HepG2 (cell line): ENCODE measurements around the gene SLC16A7. TPM values are rescaled to one million over a fixed set of nuclear protein-coding genes. Genes with fewer than 3 reads are reported as not detected.

Experiments
- ATAC-seq: fragments of 200-7000 bp; cut with Tn5 transposase; 3 replicates; pipeline ENCODE4 v1.9.1; 2020; ENCODE audit warnings: mild to moderate bottlenecking, moderate library complexity
- BruUV-seq: library from RNA; stranded (reverse); fragments of 400-500 nt; replicated peaks from 2 replicates; lab custom pipeline; 2021; lab: Mats Ljungman, UMichigan
- CTCF ChIA-PET: fragments of 300-600 bp; formaldehyde crosslinking; extraction: SDS; loops from one replicate; lab custom pipeline; 2021; ENCODE audit warnings: low total read pairs, inconsistent platforms, low intra/inter-chr PET ratio; lab: Yijun Ruan, JAX
- POLR2A ChIA-PET: fragments of 350-600 bp; sonication (Branson Sonifier 250); formaldehyde crosslinking; loops from one replicate; lab custom pipeline; 2020; ENCODE audit warnings: antibody characterized with exemption, inconsistent platforms; lab: Yijun Ruan, JAX
- DNase-seq: peaks from one replicate; pipeline ENCODE4 v3.0.0-alpha.2; 2015; ENCODE audit warnings: low spot score
- FAIRE-seq: peaks from 3 replicates; lab custom pipeline; 2011; peaks lifted over from hg19 to GRCh38; lab: Jason Lieb, UNC
- H2AFZ ChIP-seq: one replicate; pipeline ENCODE4 v1.6.1; 2011; ENCODE audit warnings: low read length, inconsistent platforms
- H3K27ac ChIP-seq: fragments of 300-600 bp; 3 replicates; pipeline ENCODE4 v1.8.0; 2011; ENCODE audit warnings: mixed run types, mild to moderate bottlenecking, mixed read lengths, low read length, inconsistent platforms; ENCODE audit not compliant: insufficient read depth; ENCODE audit errors: extremely low read length
- H3K27me3 ChIP-seq, 2 experiments: fragments of 200-600 bp in 1 of 2; 2 replicates in 1 of 2; 3 replicates in 1 of 2; pipeline versions ENCODE4 v1.6.0 to v1.8.0; 2011; ENCODE audit warnings: low read length in 2 of 2, mild to moderate bottlenecking in 2 of 2, moderate library complexity in 2 of 2, inconsistent platforms in 1 of 2; ENCODE audit not compliant: insufficient read depth in 2 of 2, control insufficient read depth in 1 of 2
- H3K36me3 ChIP-seq, 2 experiments: fragments of 200-600 bp in 1 of 2; replicated peaks in 1 of 2; 2 replicates in 1 of 2; 3 replicates in 1 of 2; pipeline versions ENCODE4 v1.5.1 to v1.8.0; 2011; ENCODE audit warnings: low read length in 2 of 2, inconsistent platforms in 1 of 2; ENCODE audit not compliant: insufficient read depth in 2 of 2, control insufficient read depth in 1 of 2
- H3K4me1 ChIP-seq: 2 replicates; pipeline ENCODE4 v1.5.1; 2012; ENCODE audit warnings: low read length, inconsistent platforms; ENCODE audit not compliant: insufficient read depth
- H3K4me2 ChIP-seq: 2 replicates; pipeline ENCODE4 v1.6.0; 2011; ENCODE audit warnings: low read depth, low read length, inconsistent platforms
- H3K4me3 ChIP-seq, 3 experiments: fragments of 200-600 bp in 1 of 3; sonication (generic), shearing (Covaris generic) in 1 of 3; replicated peaks in 1 of 3; 2 replicates each; pipeline ENCODE4 v1.5.1; 2011 to 2016; ENCODE audit warnings: low read length in 3 of 3, inconsistent platforms in 2 of 3, low read depth in 2 of 3, mild to moderate bottlenecking in 2 of 3, control low read depth in 1 of 3, mixed read lengths in 1 of 3; ENCODE audit not compliant: insufficient read depth in 1 of 3
- H3K79me2 ChIP-seq: one replicate; pipeline ENCODE4 v1.6.1; 2011; ENCODE audit warnings: low read length, inconsistent platforms; ENCODE audit not compliant: insufficient read depth
- H3K9ac ChIP-seq: 2 replicates; pipeline ENCODE4 v1.6.0; 2011; ENCODE audit warnings: mild to moderate bottlenecking, low read depth, low read length, inconsistent platforms; ENCODE audit not compliant: insufficient read depth
- H3K9me3 ChIP-seq: 2 replicates; pipeline ENCODE4 v1.5.1; 2012; ENCODE audit warnings: mild to moderate bottlenecking, low read length
- H4K20me1 ChIP-seq: 2 replicates; pipeline ENCODE4 v1.6.0; 2011; ENCODE audit warnings: inconsistent platforms, mild to moderate bottlenecking, low read length, moderate library complexity; ENCODE audit not compliant: insufficient read depth
- CC2D1A ChIP-seq: sonication (generic); formaldehyde crosslinking; IDR thresholded peaks from 2 replicates; pipeline ENCODE4 v1.8.1; 2023; ENCODE audit warnings: mild to moderate bottlenecking, missing genetic modification reagents
- CHCHD3 ChIP-seq: sonication (generic); formaldehyde crosslinking; IDR thresholded peaks from 2 replicates; pipeline ENCODE4 v1.8.0; 2022; ENCODE audit warnings: mild to moderate bottlenecking, missing genetic modification reagents, moderate library complexity
- EHMT2 ChIP-seq: fragments of 200-600 bp; sonication (generic); IDR thresholded peaks from 2 replicates; pipeline ENCODE4 v1.7.0; 2017; ENCODE audit warnings: antibody characterized with exemption, low read depth, low read length, borderline replicate concordance
- HIVEP1 ChIP-seq: sonication (generic); formaldehyde crosslinking; IDR thresholded peaks from 2 replicates; pipeline ENCODE4 v1.4.0; 2020; ENCODE audit warnings: mild to moderate bottlenecking, missing genetic modification reagents
- MAFK ChIP-seq, 2 experiments: IDR thresholded peaks in 1 of 2; conservative IDR thresholded peaks in 1 of 2; 2 replicates each; pipeline ENCODE4 v1.6.1; 2011; ENCODE audit warnings: improper control_type of control experiment in 2 of 2, low read length in 2 of 2
- PHF20 ChIP-seq: sonication (generic); formaldehyde crosslinking; IDR thresholded peaks from 2 replicates; pipeline ENCODE4 v1.5.0; 2020; ENCODE audit warnings: mild to moderate bottlenecking, missing genetic modification reagents
- ZNF17 ChIP-seq: sonication (generic); formaldehyde crosslinking; IDR thresholded peaks from 2 replicates; pipeline ENCODE4 v1.5.0; 2020; ENCODE audit warnings: mild to moderate bottlenecking, missing genetic modification reagents
- WGBS: methylation state at CpG from one replicate; pipeline ENCODE4 v1.1.6; 2017; ENCODE audit warnings: low lambda C conversion rate; 5-methylcytosine and 5-hydroxymethylcytosine counted together
- in situ Hi-C: cut with HindIII; loops from 2 replicates; pipeline ENCODE4 v1.10.0; 2017; ENCODE audit warnings: low pct_unique_long_range_greater_than_20kb; ENCODE audit not compliant: extremely low pct_ligation_motif_present
- intact Hi-C: fragments of 100-400 bp; cut with micrococcal nuclease; formaldehyde crosslinking; loops from one replicate; pipeline ENCODE4 v1.10.0; 2022; ENCODE audit not compliant: unreplicated experiment
- polyA plus RNA-seq, 8 experiments: library from polyadenylated mRNA; depleted of rRNA in 3 of 8; stranded (reverse) in 7 of 8; unstranded in 1 of 8; fragments of >200 nt; fragmentation: Illumina TruSeq in 4 of 8; extraction: Trizol in 4 of 8; gene quantifications; 2 replicates each; pipeline versions ENCODE4 v1.2.1 to v1.2.3, GENCODE V29; 2011 to 2016; ENCODE audit warnings: low read depth in 4 of 8, missing spikeins in 1 of 8, mixed read lengths in 1 of 8; ENCODE audit not compliant: insufficient read depth in 1 of 8
- total RNA-seq, 5 experiments: library from RNA; depleted of rRNA; stranded (reverse); fragments of >200 nt; fragmentation: Illumina TruSeq; extraction: Trizol; gene quantifications; 2 replicates each; pipeline ENCODE4 v1.2.3, GENCODE V29; 2016; ENCODE audit warnings: low read depth in 1 of 5
- TF ChIP-seq, protein P1 (sequence below): sonication (generic); formaldehyde crosslinking; conservative IDR thresholded peaks from 2 replicates; pipeline ENCODE4 v1.8.0; 2022; ENCODE audit warnings: missing genetic modification reagents

Gene SLC16A7
- total and polyA plus RNA-seq, 2 of the 13 experiments (the other 11 are each of a cell fraction or from before 2014, with no cell fraction given): 1.3 to 1.6 TPM

DNA sequence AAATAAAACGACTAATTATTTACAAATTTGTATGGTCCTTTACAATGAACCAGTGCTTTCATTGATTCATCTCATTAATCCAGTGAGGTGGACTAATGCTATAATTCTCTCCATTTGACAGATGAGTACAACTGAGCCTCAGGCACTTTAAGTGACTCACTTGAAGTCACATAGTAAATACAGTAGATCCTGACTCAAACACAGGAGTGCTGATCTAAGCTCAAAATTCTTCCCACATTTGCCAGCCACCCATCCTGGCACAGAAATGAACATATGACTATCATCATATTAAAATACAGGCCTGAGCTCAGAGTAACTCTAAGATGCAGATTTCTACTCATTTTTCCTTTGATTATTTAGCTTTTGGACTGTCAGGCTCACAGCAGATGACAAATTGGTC, 30.6 kb downstream of the SLC16A7 start:
- in situ Hi-C loops: no loop called here
- H3K9me3 ChIP-seq: no peaks in the 10 kb centered on the region
- no peaks in the 10 kb centered on the region for H3K4me1 ChIP-seq
- H3K27ac ChIP-seq: no peak overlapping the region
- DNase-seq (no peak), FAIRE-seq (no peak), ATAC-seq (no peak)
- H3K27me3 ChIP-seq: no peaks in the 10 kb centered on the region
- ChIA-PET CTCF (no interaction called here), POLR2A (no interaction called here)
- H4K20me1 ChIP-seq: no peaks in the 10 kb centered on the region
- no peak overlapping the region for H3K9ac ChIP-seq
- WGBS: 24% methylated on average over 1 of the region's 1 CpG
- no peak overlapping the region for H3K4me3 ChIP-seq
- no peaks in the 10 kb centered on the region for H3K79me2 ChIP-seq
- no peak overlapping the region for H2AFZ ChIP-seq
- intact Hi-C loops: no loop called here
- no peak overlapping the region for H3K4me2 ChIP-seq
- H3K36me3 ChIP-seq: no peaks in the 10 kb centered on the region
- no TSS peak for BruUV-seq
- TF ChIP-seq MAFK (conservative IDR thresholded peaks at IDR 0.05 in 1 of 2, IDR thresholded peaks at IDR 0.05 in 1 of 2; ENCODE audit: low read length in 2 of 2): peak in 1 of 2 experiments; percentile 18; a peak in 1 of 4 replicates
- TF ChIP-seq EHMT2: no peak
- no peak for TF ChIP-seq HIVEP1 (CRISPR knock-in tag)
- TF ChIP-seq ZNF17: no peak

DNA sequence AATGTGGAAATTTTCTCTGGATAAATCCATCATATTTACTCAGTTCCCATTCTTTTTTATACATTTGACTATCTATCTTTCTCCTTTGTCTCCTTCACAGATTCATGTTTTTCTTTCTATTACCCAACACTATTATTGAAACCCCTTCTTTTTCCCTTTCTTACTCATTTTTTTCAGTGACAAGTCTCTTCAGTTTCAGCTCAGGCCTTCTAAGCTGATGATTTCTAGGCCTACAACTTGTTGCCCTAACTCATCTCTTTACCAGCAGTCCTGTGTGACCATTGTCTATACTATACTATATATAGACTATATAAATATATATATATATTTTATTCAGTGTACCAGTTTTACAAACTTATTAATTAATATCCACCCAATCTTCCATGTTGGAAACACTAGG, 31.8 kb downstream of the SLC16A7 start:
- ChIA-PET POLR2A (no interaction called here), CTCF (no interaction called here)
- DNase-seq (no peak), ATAC-seq (no peak), FAIRE-seq (no peak)
- intact Hi-C loops: no loop called here
- Histone ChIP-seq H3K4me3 (no peak overlapping the region), H3K36me3 (no peaks in the 10 kb centered on the region), H3K79me2 (no peaks in the 10 kb centered on the region), H3K4me1 (no peaks in the 10 kb centered on the region), H3K9me3 (no peaks in the 10 kb centered on the region), H3K27ac (no peak overlapping the region), H3K4me2 (no peak overlapping the region), H3K9ac (no peak overlapping the region), H2AFZ (no peak overlapping the region), H4K20me1 (no peaks in the 10 kb centered on the region), H3K27me3 (no peaks in the 10 kb centered on the region)
- BruUV-seq: no TSS peak
- no peak for TF ChIP-seq PHF20 (CRISPR knock-in tag)
- no peak for TF ChIP-seq CC2D1A (CRISPR knock-in tag)
- TF ChIP-seq, protein P1, sequence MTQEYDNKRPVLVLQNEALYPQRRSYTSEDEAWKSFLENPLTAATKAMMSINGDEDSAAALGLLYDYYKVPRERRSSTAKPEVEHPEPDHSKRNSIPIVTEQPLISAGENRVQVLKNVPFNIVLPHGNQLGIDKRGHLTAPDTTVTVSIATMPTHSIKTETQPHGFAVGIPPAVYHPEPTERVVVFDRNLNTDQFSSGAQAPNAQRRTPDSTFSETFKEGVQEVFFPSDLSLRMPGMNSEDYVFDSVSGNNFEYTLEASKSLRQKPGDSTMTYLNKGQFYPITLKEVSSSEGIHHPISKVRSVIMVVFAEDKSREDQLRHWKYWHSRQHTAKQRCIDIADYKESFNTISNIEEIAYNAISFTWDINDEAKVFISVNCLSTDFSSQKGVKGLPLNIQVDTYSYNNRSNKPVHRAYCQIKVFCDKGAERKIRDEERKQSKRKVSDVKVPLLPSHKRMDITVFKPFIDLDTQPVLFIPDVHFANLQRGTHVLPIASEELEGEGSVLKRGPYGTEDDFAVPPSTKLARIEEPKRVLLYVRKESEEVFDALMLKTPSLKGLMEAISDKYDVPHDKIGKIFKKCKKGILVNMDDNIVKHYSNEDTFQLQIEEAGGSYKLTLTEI (CRISPR knock-in tag): no peak
- no peak for TF ChIP-seq CHCHD3 (CRISPR knock-in tag)
- in situ Hi-C loops: no loop called here
